K562 (cell line): ENCODE measurements around the gene SNX9. TPM values are rescaled to one million over a fixed set of nuclear protein-coding genes. Genes with fewer than 3 reads are reported as not detected.

Experiments used
- ATF4 ChIP-seq: fragments of 450-650 bp; formaldehyde crosslinking; IDR thresholded peaks from 2 replicates; pipeline ENCODE4 v1.4.0; 2022; ENCODE audit warnings: mild to moderate bottlenecking, moderate library complexity
- CHCHD3 ChIP-seq: fragments of 250-450 bp; sonication (Bioruptor Pico); IDR thresholded peaks from 2 replicates; pipeline ENCODE4 v2.1.2; 2022; ENCODE audit warnings: mild to moderate bottlenecking
- EGR1 ChIP-seq: fragments of 450-650 bp; conservative IDR thresholded peaks from 2 replicates; pipeline ENCODE4 v1.6.1; 2017; ENCODE audit warnings: mild to moderate bottlenecking
- HDAC2 ChIP-seq: fragments of 450-650 bp; IDR thresholded peaks from 2 replicates; pipeline ENCODE4 v1.6.1; 2016; ENCODE audit warnings: mild to moderate bottlenecking
- MAZ ChIP-seq, 2 experiments: fragments of 450-650 bp in 1 of 2; sonication (generic) in 1 of 2; formaldehyde crosslinking; IDR thresholded peaks in 1 of 2; conservative IDR thresholded peaks in 1 of 2; 2 replicates each; pipeline versions ENCODE4 v1.4.0 to v1.5.0; 2020; ENCODE audit warnings: mild to moderate bottlenecking in 1 of 2, missing genetic modification reagents in 1 of 2
- MCM2 ChIP-seq: fragments of 450-650 bp; IDR thresholded peaks from 2 replicates; pipeline ENCODE4 v1.6.1; 2017; ENCODE audit warnings: low read depth, mild to moderate bottlenecking
- NEUROD1 ChIP-seq: fragments of 150-350 bp; IDR thresholded peaks from 2 replicates; pipeline ENCODE4 v1.6.1; 2014; ENCODE audit warnings: borderline replicate concordance, low read length, low read depth; ENCODE audit not compliant: partially characterized antibody
- PCBP1 ChIP-seq: fragments of 200-400 bp; formaldehyde crosslinking; IDR thresholded peaks from 2 replicates; pipeline ENCODE4 v1.6.1; 2018; ENCODE audit warnings: mild to moderate bottlenecking, low read depth, low read length; ENCODE audit not compliant: poor library complexity, severe bottlenecking
- POLR2A ChIP-seq: fragments of 450-650 bp; conservative IDR thresholded peaks from 2 replicates; pipeline ENCODE4 v1.6.1; 2016
- SP1 ChIP-seq: sonication (generic); formaldehyde crosslinking; IDR thresholded peaks from 2 replicates; pipeline ENCODE4 v1.8.1; 2022; ENCODE audit warnings: mild to moderate bottlenecking, missing genetic modification reagents
- SUPT5H ChIP-seq: fragments of 450-650 bp; IDR thresholded peaks from 2 replicates; pipeline ENCODE4 v1.6.1; 2016
- TGIF2 ChIP-seq: sonication (generic); formaldehyde crosslinking; IDR thresholded peaks from 2 replicates; pipeline ENCODE4 v1.8.1; 2022; ENCODE audit warnings: mild to moderate bottlenecking, missing genetic modification reagents, moderate library complexity
- ZBTB7A ChIP-seq: IDR thresholded peaks from 2 replicates; pipeline ENCODE4 v1.6.1; 2011; ENCODE audit warnings: low read depth, mild to moderate bottlenecking, low read length, moderate library complexity, borderline replicate concordance; ENCODE audit not compliant: control insufficient read depth
- ZNF76 ChIP-seq: fragments of 250-450 bp; sonication (Bioruptor Pico); IDR thresholded peaks from 2 replicates; pipeline ENCODE4 v1.4.0; 2020; ENCODE audit warnings: mild to moderate bottlenecking, moderate library complexity, borderline replicate concordance
- polyA plus RNA-seq, 8 experiments: library from polyadenylated mRNA; depleted of rRNA in 4 of 8; stranded (reverse) in 5 of 8; unstranded in 3 of 8; fragments of >200 nt; fragmentation: Nextera tagmentation in 2 of 8; fragmentation: Illumina TruSeq in 1 of 8; extraction: Ambion mirVana in 2 of 8; extraction: Trizol in 1 of 8; gene quantifications; 2 replicates each; pipeline versions ENCODE4 v1.2.1 to v1.2.3, GENCODE V29; 2011 to 2014; ENCODE audit warnings: inconsistent platforms in 1 of 8, missing spikeins in 1 of 8
- total RNA-seq, 7 experiments: library from RNA; depleted of rRNA in 6 of 7; stranded (reverse); fragments of >200 nt in 6 of 7; fragmentation: Illumina TruSeq in 2 of 7; extraction: Trizol in 2 of 7; gene quantifications; 2 replicates each; pipeline versions ENCODE4 v1.2.1 to v1.2.3, GENCODE V29; 2011 to 2021; ENCODE audit warnings: low replicate concordance in 1 of 7
- TF ChIP-seq, protein P1 (sequence below): fragments of 450-650 bp; IDR thresholded peaks from 2 replicates; pipeline ENCODE4 v1.6.1; 2017; ENCODE audit warnings: antibody characterized with exemption, mild to moderate bottlenecking
- TF ChIP-seq, protein P2 (sequence below): fragments of 450-650 bp; formaldehyde crosslinking; IDR thresholded peaks from 2 replicates; pipeline ENCODE4 v1.4.0; 2020; ENCODE audit warnings: mild to moderate bottlenecking, moderate library complexity
- TF ChIP-seq, protein P3 (sequence below): fragments of 450-650 bp; formaldehyde crosslinking; IDR thresholded peaks from 2 replicates; pipeline ENCODE4 v1.4.0; 2020; ENCODE audit warnings: mild to moderate bottlenecking, moderate library complexity
- TF ChIP-seq, protein P4 (sequence below): sonication (generic); formaldehyde crosslinking; IDR thresholded peaks from 2 replicates; pipeline ENCODE4 v1.8.1; 2022; ENCODE audit warnings: missing genetic modification reagents

SNX9 gene
- total and polyA plus RNA-seq, 9 of the 15 experiments (the other 6 are each of a cell fraction or from before 2014, with no cell fraction given) = 6.0 to 81.7 (median 57.1) TPM

DNA sequence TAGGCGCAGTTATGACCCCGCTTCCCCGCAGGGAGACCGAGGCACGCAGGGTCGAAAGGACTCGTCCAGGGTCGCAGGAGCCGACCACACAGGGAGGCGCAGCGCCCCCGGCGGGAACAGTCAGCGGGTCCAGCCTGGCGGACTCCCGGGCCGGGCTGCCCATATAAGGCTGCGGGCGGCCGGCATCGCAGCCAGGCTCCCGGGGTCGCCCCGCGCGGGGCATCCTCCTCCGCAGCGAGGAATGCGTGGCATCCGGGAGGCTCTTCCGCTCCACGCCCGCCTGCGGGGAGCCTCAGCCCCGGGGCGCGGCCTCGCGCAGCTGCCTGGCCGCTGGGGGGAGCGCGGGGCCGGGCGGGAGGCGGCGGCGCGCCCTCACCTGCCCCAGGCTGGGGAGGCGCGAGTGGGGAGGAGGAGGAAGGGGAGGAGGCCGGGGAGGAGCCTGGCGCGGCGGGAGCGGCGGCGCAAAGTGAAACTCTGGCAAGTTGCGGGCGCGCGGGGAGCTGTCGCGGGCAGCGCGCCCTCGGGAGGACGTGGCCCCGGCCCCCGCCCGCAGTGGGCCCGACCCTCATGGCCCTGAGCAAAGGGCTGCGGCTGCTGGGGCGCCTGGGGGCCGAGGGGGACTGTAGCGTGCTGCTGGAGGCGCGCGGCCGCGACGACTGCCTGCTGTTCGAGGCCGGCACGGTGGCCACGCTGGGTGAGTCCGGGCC, 158.5 kb downstream of the SNX9 start, which contains the start of gene SYNJ2 (continued):
- TF ChIP-seq EGR1 = peak; percentile 73
- no peak; the same call in 1 of the 2 replicates for TF ChIP-seq MCM2
- TF ChIP-seq, protein P1, sequence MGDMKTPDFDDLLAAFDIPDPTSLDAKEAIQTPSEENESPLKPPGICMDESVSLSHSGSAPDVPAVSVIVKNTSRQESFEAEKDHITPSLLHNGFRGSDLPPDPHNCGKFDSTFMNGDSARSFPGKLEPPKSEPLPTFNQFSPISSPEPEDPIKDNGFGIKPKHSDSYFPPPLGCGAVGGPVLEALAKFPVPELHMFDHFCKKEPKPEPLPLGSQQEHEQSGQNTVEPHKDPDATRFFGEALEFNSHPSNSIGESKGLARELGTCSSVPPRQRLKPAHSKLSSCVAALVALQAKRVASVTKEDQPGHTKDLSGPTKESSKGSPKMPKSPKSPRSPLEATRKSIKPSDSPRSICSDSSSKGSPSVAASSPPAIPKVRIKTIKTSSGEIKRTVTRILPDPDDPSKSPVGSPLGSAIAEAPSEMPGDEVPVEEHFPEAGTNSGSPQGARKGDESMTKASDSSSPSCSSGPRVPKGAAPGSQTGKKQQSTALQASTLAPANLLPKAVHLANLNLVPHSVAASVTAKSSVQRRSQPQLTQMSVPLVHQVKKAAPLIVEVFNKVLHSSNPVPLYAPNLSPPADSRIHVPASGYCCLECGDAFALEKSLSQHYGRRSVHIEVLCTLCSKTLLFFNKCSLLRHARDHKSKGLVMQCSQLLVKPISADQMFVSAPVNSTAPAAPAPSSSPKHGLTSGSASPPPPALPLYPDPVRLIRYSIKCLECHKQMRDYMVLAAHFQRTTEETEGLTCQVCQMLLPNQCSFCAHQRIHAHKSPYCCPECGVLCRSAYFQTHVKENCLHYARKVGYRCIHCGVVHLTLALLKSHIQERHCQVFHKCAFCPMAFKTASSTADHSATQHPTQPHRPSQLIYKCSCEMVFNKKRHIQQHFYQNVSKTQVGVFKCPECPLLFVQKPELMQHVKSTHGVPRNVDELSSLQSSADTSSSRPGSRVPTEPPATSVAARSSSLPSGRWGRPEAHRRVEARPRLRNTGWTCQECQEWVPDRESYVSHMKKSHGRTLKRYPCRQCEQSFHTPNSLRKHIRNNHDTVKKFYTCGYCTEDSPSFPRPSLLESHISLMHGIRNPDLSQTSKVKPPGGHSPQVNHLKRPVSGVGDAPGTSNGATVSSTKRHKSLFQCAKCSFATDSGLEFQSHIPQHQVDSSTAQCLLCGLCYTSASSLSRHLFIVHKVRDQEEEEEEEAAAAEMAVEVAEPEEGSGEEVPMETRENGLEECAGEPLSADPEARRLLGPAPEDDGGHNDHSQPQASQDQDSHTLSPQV = peak; percentile 53; the same call in 1 of the 2 replicates
- TF ChIP-seq, protein P2, sequence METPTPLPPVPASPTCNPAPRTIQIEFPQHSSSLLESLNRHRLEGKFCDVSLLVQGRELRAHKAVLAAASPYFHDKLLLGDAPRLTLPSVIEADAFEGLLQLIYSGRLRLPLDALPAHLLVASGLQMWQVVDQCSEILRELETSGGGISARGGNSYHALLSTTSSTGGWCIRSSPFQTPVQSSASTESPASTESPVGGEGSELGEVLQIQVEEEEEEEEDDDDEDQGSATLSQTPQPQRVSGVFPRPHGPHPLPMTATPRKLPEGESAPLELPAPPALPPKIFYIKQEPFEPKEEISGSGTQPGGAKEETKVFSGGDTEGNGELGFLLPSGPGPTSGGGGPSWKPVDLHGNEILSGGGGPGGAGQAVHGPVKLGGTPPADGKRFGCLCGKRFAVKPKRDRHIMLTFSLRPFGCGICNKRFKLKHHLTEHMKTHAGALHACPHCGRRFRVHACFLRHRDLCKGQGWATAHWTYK (CRISPR knock-in tag) = peak; percentile 82; the same call in 1 of the 2 replicates
- TF ChIP-seq HDAC2 = no peak
- peak; percentile 74; the same call in 1 of the 2 replicates for TF ChIP-seq SP1 (CRISPR knock-in tag)
- peak; percentile 64; the same call in 1 of the 2 replicates for TF ChIP-seq TGIF2 (CRISPR knock-in tag)
- TF ChIP-seq ZNF76 (CRISPR knock-in tag) = 0 out of 2 replicates have a peak, but pooled peaks have one; percentile 65
- TF ChIP-seq CHCHD3 (CRISPR knock-in tag) = no peak
- TF ChIP-seq, protein P3, sequence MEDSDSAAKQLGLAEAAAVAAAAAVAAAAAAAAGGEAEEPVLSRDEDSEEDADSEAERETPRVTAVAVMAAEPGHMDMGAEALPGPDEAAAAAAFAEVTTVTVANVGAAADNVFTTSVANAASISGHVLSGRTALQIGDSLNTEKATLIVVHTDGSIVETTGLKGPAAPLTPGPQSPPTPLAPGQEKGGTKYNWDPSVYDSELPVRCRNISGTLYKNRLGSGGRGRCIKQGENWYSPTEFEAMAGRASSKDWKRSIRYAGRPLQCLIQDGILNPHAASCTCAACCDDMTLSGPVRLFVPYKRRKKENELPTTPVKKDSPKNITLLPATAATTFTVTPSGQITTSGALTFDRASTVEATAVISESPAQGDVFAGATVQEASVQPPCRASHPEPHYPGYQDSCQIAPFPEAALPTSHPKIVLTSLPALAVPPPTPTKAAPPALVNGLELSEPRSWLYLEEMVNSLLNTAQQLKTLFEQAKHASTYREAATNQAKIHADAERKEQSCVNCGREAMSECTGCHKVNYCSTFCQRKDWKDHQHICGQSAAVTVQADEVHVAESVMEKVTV (CRISPR knock-in tag) = no peak
- peak; percentile 48; the same call in 1 of the 2 replicates for TF ChIP-seq SUPT5H
- TF ChIP-seq, protein P4, sequence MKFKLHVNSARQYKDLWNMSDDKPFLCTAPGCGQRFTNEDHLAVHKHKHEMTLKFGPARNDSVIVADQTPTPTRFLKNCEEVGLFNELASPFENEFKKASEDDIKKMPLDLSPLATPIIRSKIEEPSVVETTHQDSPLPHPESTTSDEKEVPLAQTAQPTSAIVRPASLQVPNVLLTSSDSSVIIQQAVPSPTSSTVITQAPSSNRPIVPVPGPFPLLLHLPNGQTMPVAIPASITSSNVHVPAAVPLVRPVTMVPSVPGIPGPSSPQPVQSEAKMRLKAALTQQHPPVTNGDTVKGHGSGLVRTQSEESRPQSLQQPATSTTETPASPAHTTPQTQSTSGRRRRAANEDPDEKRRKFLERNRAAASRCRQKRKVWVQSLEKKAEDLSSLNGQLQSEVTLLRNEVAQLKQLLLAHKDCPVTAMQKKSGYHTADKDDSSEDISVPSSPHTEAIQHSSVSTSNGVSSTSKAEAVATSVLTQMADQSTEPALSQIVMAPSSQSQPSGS (CRISPR knock-in tag) = peak; percentile 48; the same call in 1 of the 2 replicates
- peak; percentile 97 for TF ChIP-seq ZBTB7A
- TF ChIP-seq NEUROD1 = peak; percentile 11
- TF ChIP-seq POLR2A = peak; percentile 74
- 0 out of 2 replicates have a peak, but pooled peaks have one; percentile 16 for TF ChIP-seq ATF4 (CRISPR knock-in tag)
- TF ChIP-seq MAZ (CRISPR knock-in tag; conservative IDR thresholded peaks at IDR 0.05 in 1 of 2, IDR thresholded peaks at IDR 0.05 in 1 of 2) = peak; percentile 88 to 96
- TF ChIP-seq PCBP1 = peak; percentile 90
